Parathyroid adenoma (tissue), 2 donors: Measurements from ENCODE around the gene TCP10L.
A peak's percentile ranks its signal among the peaks of the same experiment; 100 is the strongest.

Source experiments
- H2AFZ ChIP-seq: fragments of 300-600 bp; sonication (generic); one replicate; pipeline ENCODE4 v1.7.0; 2017; ENCODE audit warnings: antibody characterized with exemption, mild to moderate bottlenecking
- H3K27ac ChIP-seq: fragments of 300-600 bp; sonication (generic); one replicate; pipeline ENCODE4 v1.7.0; 2017
- H3K27me3 ChIP-seq: fragments of 300-600 bp; sonication (generic); one replicate; pipeline ENCODE4 v1.7.0; 2017; ENCODE audit warnings: low read length; ENCODE audit not compliant: control insufficient read depth, insufficient read depth
- H3K36me3 ChIP-seq: fragments of 300-600 bp; sonication (generic); one replicate; pipeline ENCODE4 v1.7.0; 2017; ENCODE audit warnings: low read length; ENCODE audit not compliant: control insufficient read depth, insufficient read depth
- H3K4me1 ChIP-seq: fragments of 300-600 bp; sonication (generic); one replicate; pipeline ENCODE4 v1.7.0; 2017; ENCODE audit warnings: control low read depth
- H3K4me2 ChIP-seq: fragments of 300-600 bp; sonication (generic); one replicate; pipeline ENCODE4 v1.7.0; 2017; ENCODE audit warnings: low read length
- H3K4me3 ChIP-seq: fragments of 300-600 bp; sonication (generic); one replicate; pipeline ENCODE4 v1.7.0; 2017; ENCODE audit warnings: low read depth, low read length
- H3K79me2 ChIP-seq: fragments of 300-600 bp; sonication (generic); one replicate; pipeline ENCODE4 v1.7.0; 2017; ENCODE audit warnings: control low read depth
- H3K9ac ChIP-seq: fragments of 300-600 bp; sonication (generic); one replicate; pipeline ENCODE4 v1.7.0; 2017; ENCODE audit warnings: mild to moderate bottlenecking
- H3K9me3 ChIP-seq: fragments of 300-600 bp; sonication (generic); one replicate; pipeline ENCODE4 v1.7.0; 2017; ENCODE audit warnings: low read length; ENCODE audit not compliant: control insufficient read depth
- TF ChIP-seq, protein P1 (sequence below): fragments of 300-600 bp; sonication (generic); IDR thresholded peaks from one replicate; pipeline ENCODE4 v1.7.0; 2017; ENCODE audit warnings: antibody characterized with exemption, mild to moderate bottlenecking
- donor health status: primary hyperparathyroidism.

Gene TCP10L

DNA sequence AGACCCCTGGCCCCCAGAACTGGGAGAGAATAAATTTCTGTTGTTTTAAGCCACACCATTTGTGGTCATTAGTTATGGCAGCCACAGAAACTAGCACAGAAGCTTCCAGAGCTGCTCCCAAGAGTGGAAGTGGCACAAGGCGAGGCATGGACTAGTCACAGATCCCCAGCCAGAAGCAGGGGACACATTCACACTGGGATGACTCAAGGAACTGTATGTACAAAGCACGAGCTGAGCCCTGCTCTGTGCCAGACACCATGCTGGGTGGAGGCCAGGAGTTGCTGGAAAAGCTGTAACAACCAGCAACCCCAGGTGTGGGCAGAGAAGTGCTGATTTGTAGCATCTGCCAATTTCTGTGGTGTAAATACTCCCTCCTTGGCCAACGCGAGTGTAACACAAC, 55.6 kb downstream of the TCP10L start:
- H3K4me1 ChIP-seq: peaks cover 5% of the 10 kb centered on the region
- TF ChIP-seq, protein P1, sequence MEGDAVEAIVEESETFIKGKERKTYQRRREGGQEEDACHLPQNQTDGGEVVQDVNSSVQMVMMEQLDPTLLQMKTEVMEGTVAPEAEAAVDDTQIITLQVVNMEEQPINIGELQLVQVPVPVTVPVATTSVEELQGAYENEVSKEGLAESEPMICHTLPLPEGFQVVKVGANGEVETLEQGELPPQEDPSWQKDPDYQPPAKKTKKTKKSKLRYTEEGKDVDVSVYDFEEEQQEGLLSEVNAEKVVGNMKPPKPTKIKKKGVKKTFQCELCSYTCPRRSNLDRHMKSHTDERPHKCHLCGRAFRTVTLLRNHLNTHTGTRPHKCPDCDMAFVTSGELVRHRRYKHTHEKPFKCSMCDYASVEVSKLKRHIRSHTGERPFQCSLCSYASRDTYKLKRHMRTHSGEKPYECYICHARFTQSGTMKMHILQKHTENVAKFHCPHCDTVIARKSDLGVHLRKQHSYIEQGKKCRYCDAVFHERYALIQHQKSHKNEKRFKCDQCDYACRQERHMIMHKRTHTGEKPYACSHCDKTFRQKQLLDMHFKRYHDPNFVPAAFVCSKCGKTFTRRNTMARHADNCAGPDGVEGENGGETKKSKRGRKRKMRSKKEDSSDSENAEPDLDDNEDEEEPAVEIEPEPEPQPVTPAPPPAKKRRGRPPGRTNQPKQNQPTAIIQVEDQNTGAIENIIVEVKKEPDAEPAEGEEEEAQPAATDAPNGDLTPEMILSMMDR: no peak
- no peaks in the 10 kb centered on the region for H3K27me3 ChIP-seq
- no peak overlapping the region for H3K4me3 ChIP-seq
- no peak overlapping the region for H2AFZ ChIP-seq
- no peaks in the 10 kb centered on the region for H3K9me3 ChIP-seq
- no peak overlapping the region for H3K27ac ChIP-seq
- no peaks in the 10 kb centered on the region for H3K79me2 ChIP-seq
- H3K4me2 ChIP-seq: no peak overlapping the region
- H3K9ac ChIP-seq: no peak overlapping the region
- no peaks in the 10 kb centered on the region for H3K36me3 ChIP-seq

GRCh38 chr21:32525282-32525681, 60.0 kb downstream of the TCP10L start:
- Histone ChIP-seq H3K9me3 (no peaks in the 10 kb centered on the region), H3K27me3 (no peaks in the 10 kb centered on the region), H2AFZ (peak overlapping the region; percentile 22), H3K9ac (no peak overlapping the region), H3K79me2 (no peaks in the 10 kb centered on the region), H3K4me3 (no peak overlapping the region), H3K4me1 (peaks cover 7% of the 10 kb centered on the region), H3K36me3 (no peaks in the 10 kb centered on the region), H3K4me2 (no peak overlapping the region), H3K27ac (peak overlapping the region; percentile 62)
- TF ChIP-seq, protein P1: no peak

DNA sequence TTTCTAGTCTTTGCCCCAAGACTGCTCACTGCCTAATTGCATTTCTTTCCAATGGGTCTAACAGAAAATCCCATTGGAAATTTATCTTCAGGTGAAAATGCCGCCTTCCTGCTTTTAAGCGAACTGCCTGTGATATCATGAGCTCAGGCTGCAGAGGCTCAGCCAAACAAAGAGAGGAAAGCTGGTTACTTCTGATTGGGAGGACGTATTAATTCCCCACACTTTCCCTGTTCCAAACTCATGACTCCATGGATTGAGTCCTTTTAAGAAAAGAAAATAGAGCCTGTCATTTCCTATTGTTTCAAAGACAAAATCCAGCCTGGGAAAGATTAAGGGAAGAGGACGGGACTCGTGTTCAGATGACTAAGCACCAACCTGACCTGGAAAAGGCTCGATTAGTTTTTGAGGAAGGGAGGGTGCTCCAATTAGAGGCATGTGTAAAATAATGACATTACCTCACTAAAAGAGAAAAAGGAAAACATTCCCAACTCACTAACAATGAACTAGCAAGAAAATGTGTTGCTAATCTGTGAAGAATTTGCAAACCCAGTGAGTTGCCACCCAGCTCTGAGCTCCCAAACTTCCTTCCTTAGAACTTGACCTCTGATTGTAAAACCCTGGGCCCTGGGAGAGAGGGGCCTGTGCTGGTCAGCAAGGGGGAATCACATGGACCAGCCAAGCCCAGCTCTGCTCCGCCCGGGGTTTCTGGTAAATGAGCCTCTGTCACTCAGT, 61.2 kb downstream of the TCP10L start:
- TF ChIP-seq, protein P1: no peak
- Histone ChIP-seq H3K27me3 (no peaks in the 10 kb centered on the region), H3K36me3 (no peaks in the 10 kb centered on the region), H3K4me3 (no peak overlapping the region), H3K27ac (peak overlapping the region; percentile 62), H3K79me2 (no peaks in the 10 kb centered on the region), H3K9me3 (no peaks in the 10 kb centered on the region), H3K9ac (no peak overlapping the region), H3K4me2 (no peak overlapping the region), H3K4me1 (peaks cover 7% of the 10 kb centered on the region), H2AFZ (no peak overlapping the region)
